IPS DF 6.9 (cell line): Measurements from ENCODE around the gene MIA3.
"Not testable (repeated sequence)": the region's sequence is repeated elsewhere in the genome, so short reads cannot be mapped to it uniquely, and the experiment has no call there.

Source experiments
- DNase-seq: peaks from one replicate; pipeline ENCODE4 v3.0.0-alpha.2; 2013; ENCODE audit warnings: low read depth, low spot score
- H3K27ac ChIP-seq: one replicate; pipeline ENCODE4 v1.5.1; 2013; ENCODE audit warnings: low read length, control low read depth
- H3K27me3 ChIP-seq: 2 replicates; pipeline ENCODE4 v1.6.1; 2013; ENCODE audit warnings: mild to moderate bottlenecking, low read length; ENCODE audit not compliant: control insufficient read depth, insufficient read depth
- H3K36me3 ChIP-seq: 2 replicates; pipeline ENCODE4 v1.6.1; 2013; ENCODE audit warnings: low read length; ENCODE audit not compliant: control insufficient read depth, insufficient read depth
- H3K4me1 ChIP-seq: 2 replicates; pipeline ENCODE4 v1.6.1; 2013; ENCODE audit warnings: low read length; ENCODE audit not compliant: control insufficient read depth, insufficient read depth
- H3K4me3 ChIP-seq: 2 replicates; pipeline ENCODE4 v1.5.1; 2013; ENCODE audit warnings: mild to moderate bottlenecking, low read length
- H3K9me3 ChIP-seq: 2 replicates; pipeline ENCODE4 v1.6.1; 2013; ENCODE audit warnings: low read length, inconsistent platforms; ENCODE audit not compliant: control insufficient read depth, insufficient read depth
- WGBS: extraction: QIAGEN DNeasy Blood & Tissue Kit; methylation state at CpG from one replicate; pipeline ENCODE4 v1.1.7; 2013; ENCODE audit warnings: mixed read lengths, missing lambda C conversion rate; ENCODE audit not compliant: insufficient read length, insufficient coverage; 5-methylcytosine and 5-hydroxymethylcytosine counted together

The MIA3 gene

GRCh38 chr1:222668184-222668583 lies 50.3 kb downstream of the MIA3 start:
- not testable (repeated sequence) for H3K27me3 ChIP-seq, H3K4me3 ChIP-seq, H3K9me3 ChIP-seq, H3K4me1 ChIP-seq, H3K27ac ChIP-seq, DNase-seq
- no CpG with 5 or more reads among the region's 4 CpGs for WGBS
- H3K36me3 ChIP-seq = peaks cover 11% of the 10 kb centered on the region; the same call in 1 of the 2 replicates

- not testable (repeated sequence) for H3K27ac ChIP-seq, H3K27me3 ChIP-seq, H3K36me3 ChIP-seq, H3K4me3 ChIP-seq, H3K4me1 ChIP-seq, H3K9me3 ChIP-seq, DNase-seq
- WGBS = no CpG with 5 or more reads among the region's 2 CpGs
These were observed 51.2 kb downstream of the MIA3 start for GRCh38 chr1:222669107-222669506.

- DNase-seq = no peak
- no peak overlapping the region for H3K27ac ChIP-seq
- H3K9me3 ChIP-seq = no peaks in the 10 kb centered on the region
- no CpG with 5 or more reads among the region's 1 CpG for WGBS
- H3K4me3 ChIP-seq = no peak overlapping the region
- H3K4me1 ChIP-seq = no peaks in the 10 kb centered on the region
- H3K27me3 ChIP-seq = no peaks in the 10 kb centered on the region
- H3K36me3 ChIP-seq = peaks cover 2% of the 10 kb centered on the region; the same call in 1 of the 2 replicates
These were observed 52.2 kb downstream of the MIA3 start for GRCh38 chr1:222670110-222670509.

GRCh38 chr1:222680080-222680479 lies 62.2 kb downstream of the MIA3 start:
- Histone ChIP-seq H3K4me1 (no peaks in the 10 kb centered on the region), H3K27ac (no peak overlapping the region), H3K27me3 (no peaks in the 10 kb centered on the region), H3K36me3 (peaks cover 3% of the 10 kb centered on the region; the same call in 1 of the 2 replicates), H3K9me3 (no peaks in the 10 kb centered on the region), H3K4me3 (no peak overlapping the region)
- no peak for DNase-seq
- no CpG with 5 or more reads among the region's 1 CpG for WGBS

- Histone ChIP-seq H3K36me3 (peaks cover 3% of the 10 kb centered on the region; the same call in 1 of the 2 replicates), H3K4me3 (no peak overlapping the region), H3K9me3 (no peaks in the 10 kb centered on the region), H3K4me1 (no peaks in the 10 kb centered on the region), H3K27me3 (no peaks in the 10 kb centered on the region), H3K27ac (no peak overlapping the region)
- WGBS = no CpG with 5 or more reads among the region's 1 CpG
- no peak for DNase-seq
These were observed 73.1 kb downstream of the MIA3 start for GRCh38 chr1:222691016-222691415.

GRCh38 chr1:222694927-222695326 lies 77.0 kb downstream of the MIA3 start:
- H3K27ac ChIP-seq = no peak overlapping the region
- no peaks in the 10 kb centered on the region for H3K27me3 ChIP-seq
- no peaks in the 10 kb centered on the region for H3K9me3 ChIP-seq
- no CpG with 5 or more reads among the region's 5 CpGs for WGBS
- H3K4me3 ChIP-seq = no peak overlapping the region
- H3K4me1 ChIP-seq = no peaks in the 10 kb centered on the region
- no peak for DNase-seq
- no peaks in the 10 kb centered on the region; the same call in 1 of the 2 replicates for H3K36me3 ChIP-seq

GRCh38 chr1:222696741-222697140 lies 78.8 kb downstream of the MIA3 start:
- no peaks in the 10 kb centered on the region; the same call in 1 of the 2 replicates for H3K36me3 ChIP-seq
- no peaks in the 10 kb centered on the region for H3K4me1 ChIP-seq
- no peak for DNase-seq
- H3K4me3 ChIP-seq = no peak overlapping the region
- H3K27me3 ChIP-seq = no peaks in the 10 kb centered on the region
- no CpG with 5 or more reads among the region's 8 CpGs for WGBS
- no peaks in the 10 kb centered on the region for H3K9me3 ChIP-seq
- no peak overlapping the region for H3K27ac ChIP-seq

GRCh38 chr1:222697203-222697602 lies 79.3 kb downstream of the MIA3 start:
- DNase-seq = no peak
- Histone ChIP-seq H3K27me3 (no peaks in the 10 kb centered on the region), H3K4me1 (no peaks in the 10 kb centered on the region), H3K9me3 (no peaks in the 10 kb centered on the region), H3K4me3 (no peak overlapping the region), H3K27ac (no peak overlapping the region), H3K36me3 (no peaks in the 10 kb centered on the region; the same call in 1 of the 2 replicates)
- WGBS = no CpG with 5 or more reads among the region's 2 CpGs

- Histone ChIP-seq H3K9me3 (no peaks in the 10 kb centered on the region), H3K4me1 (no peaks in the 10 kb centered on the region), H3K4me3 (no peak overlapping the region), H3K36me3 (no peaks in the 10 kb centered on the region; the same call in 1 of the 2 replicates), H3K27ac (no peak overlapping the region), H3K27me3 (no peaks in the 10 kb centered on the region)
- DNase-seq = no peak
- no CpG with 5 or more reads among the region's 2 CpGs for WGBS
These were observed 79.9 kb downstream of the MIA3 start for GRCh38 chr1:222697826-222698225.

GRCh38 chr1:222702210-222702609 lies 84.3 kb downstream of the MIA3 start:
- no peaks in the 10 kb centered on the region for H3K4me1 ChIP-seq
- WGBS = no CpG with 5 or more reads among the region's 4 CpGs
- H3K27me3 ChIP-seq = no peaks in the 10 kb centered on the region
- no peaks in the 10 kb centered on the region; the same call in 1 of the 2 replicates for H3K36me3 ChIP-seq
- H3K4me3 ChIP-seq = no peak overlapping the region
- DNase-seq = no peak
- no peak overlapping the region for H3K27ac ChIP-seq
- no peaks in the 10 kb centered on the region for H3K9me3 ChIP-seq

- no CpG with 5 or more reads among the region's 1 CpG for WGBS
- no peaks in the 10 kb centered on the region for H3K27me3 ChIP-seq
These were observed 86.4 kb downstream of the MIA3 start for GRCh38 chr1:222704260-222704659.

More at GRCh38 chr1:222704260-222704659, 86.4 kb downstream of the MIA3 start:
- Histone ChIP-seq H3K27ac (no peak overlapping the region), H3K9me3 (no peaks in the 10 kb centered on the region), H3K4me1 (no peaks in the 10 kb centered on the region), H3K36me3 (no peaks in the 10 kb centered on the region; the same call in 1 of the 2 replicates), H3K4me3 (no peak overlapping the region)
- no peak for DNase-seq
